HepG2 (cell line): ENCODE measurements around the gene XPC.

Source experiments
- ZNF224 ChIP-seq: sonication (generic); formaldehyde crosslinking; IDR thresholded peaks from 2 replicates; pipeline ENCODE4 v1.5.0; 2020; ENCODE audit warnings: mild to moderate bottlenecking, missing genetic modification reagents
- TF ChIP-seq, protein P1 (sequence below), 2 experiments: sonication (generic) in 1 of 2; formaldehyde crosslinking in 1 of 2; IDR thresholded peaks; 2 replicates each; pipeline versions ENCODE4 v1.5.1 to v1.6.1; 2011 to 2020; ENCODE audit warnings: borderline replicate concordance in 1 of 2, low read depth in 1 of 2, low read length in 1 of 2, mild to moderate bottlenecking in 1 of 2, missing genetic modification reagents in 1 of 2, moderate library complexity in 1 of 2

GRCh38 chr3:14225421-14225820 is 47.0 kb upstream of the XPC start:
- TF ChIP-seq ZNF224: no peak
- TF ChIP-seq, protein P1, sequence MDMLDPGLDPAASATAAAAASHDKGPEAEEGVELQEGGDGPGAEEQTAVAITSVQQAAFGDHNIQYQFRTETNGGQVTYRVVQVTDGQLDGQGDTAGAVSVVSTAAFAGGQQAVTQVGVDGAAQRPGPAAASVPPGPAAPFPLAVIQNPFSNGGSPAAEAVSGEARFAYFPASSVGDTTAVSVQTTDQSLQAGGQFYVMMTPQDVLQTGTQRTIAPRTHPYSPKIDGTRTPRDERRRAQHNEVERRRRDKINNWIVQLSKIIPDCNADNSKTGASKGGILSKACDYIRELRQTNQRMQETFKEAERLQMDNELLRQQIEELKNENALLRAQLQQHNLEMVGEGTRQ (IDR thresholded peaks at IDR 0.05; ENCODE audit: low read depth, low read length): no peak
- TF ChIP-seq, protein P1 (CRISPR knock-in tag; IDR thresholded peaks at IDR 0.05; ENCODE audit: borderline replicate concordance): no peak
